Vagina (tissue), 2 donors: ENCODE measurements around the gene CDH13. TPM values are rescaled to one million over a fixed set of nuclear protein-coding genes. Genes with fewer than 3 reads are reported as not detected.
A peak's percentile ranks its signal among the peaks of the same experiment; 100 is the strongest.

Experiments
- DNase-seq, 2 donors: peaks; one replicate each; pipeline ENCODE4 v3.0.0-alpha.2; 2017; ENCODE audit errors: extremely low spot score in 2 of 2
- H3K27ac ChIP-seq: fragments of 200-600 bp; sonication (generic); one replicate; pipeline ENCODE4 v1.5.1; 2019
- H3K27me3 ChIP-seq: fragments of 200-600 bp; sonication (generic); one replicate; pipeline ENCODE4 v1.5.1; 2019
- H3K36me3 ChIP-seq, 2 donors: fragments of 200-600 bp; sonication (generic); one replicate each; pipeline ENCODE4 v1.5.1; 2017 to 2019
- H3K4me1 ChIP-seq: fragments of 200-600 bp; sonication (generic); one replicate; pipeline ENCODE4 v1.5.1; 2019
- H3K4me3 ChIP-seq, 2 donors: fragments of 200-600 bp; sonication (generic); 1 replicate in 1 of 2; 2 replicates in 1 of 2; pipeline ENCODE4 v1.5.1; 2016 to 2019
- H3K9me3 ChIP-seq: fragments of 200-600 bp; sonication (generic); one replicate; pipeline ENCODE4 v1.5.1; 2019
- CTCF ChIP-seq, 3 experiments: fragments of 450-650 bp in 2 of 3; fragments of 200-600 bp in 1 of 3; sonication (generic) in 1 of 3; IDR thresholded peaks; one replicate each; pipeline ENCODE4 v1.5.1; 2017 to 2019; ENCODE audit warnings: antibody characterized with exemption in 3 of 3, mild to moderate bottlenecking in 2 of 3, moderate library complexity in 2 of 3
- POLR2A ChIP-seq, 2 donors: fragments of 450-650 bp; IDR thresholded peaks; one replicate each; pipeline ENCODE4 v1.6.1; 2017; ENCODE audit warnings: antibody characterized with exemption in 2 of 2, mild to moderate bottlenecking in 2 of 2, moderate library complexity in 2 of 2
- POLR2AphosphoS5 ChIP-seq, 2 donors: sonication (generic); formaldehyde crosslinking; IDR thresholded peaks; one replicate each; pipeline ENCODE4 v1.9.0; 2017; ENCODE audit warnings: antibody characterized with exemption in 2 of 2, mild to moderate bottlenecking in 2 of 2, low read depth in 1 of 2; ENCODE audit not compliant: insufficient read depth in 1 of 2
- intact Hi-C: fragments of 100-400 bp; cut with DNase I; formaldehyde crosslinking; loops from one replicate; pipeline ENCODE4 v1.15.1; 2023
- total RNA-seq: library from RNA; depleted of rRNA; stranded (reverse); fragments of >200 nt; gene quantifications from one replicate; pipeline ENCODE4 v1.2.3, GENCODE V29; 2016

CDH13 gene
- total RNA-seq, 1 donor from 2014 or later, result 123 TPM

GRCh38 chr16:82631701-82632685, 5.2 kb downstream of the CDH13 start:
- no peaks in the 10 kb centered on the region for H3K27me3 ChIP-seq
- H3K36me3 ChIP-seq, result no peaks in the 10 kb centered on the region
- H3K4me1 ChIP-seq, result peaks cover 75% of the 10 kb centered on the region
- TF ChIP-seq POLR2A (IDR thresholded peaks at IDR 0.05) (no peak), POLR2AphosphoS5 (IDR thresholded peaks at IDR 0.05; ENCODE audit: insufficient read depth in 1 of 2, low read depth in 1 of 2) (no peak), CTCF (IDR thresholded peaks at IDR 0.05) (no peak)
- DNase-seq, result no peak
- intact Hi-C loops, result no loop called here
- H3K4me3 ChIP-seq, result no peak overlapping the region
- no peaks in the 10 kb centered on the region for H3K9me3 ChIP-seq
- H3K27ac ChIP-seq, result peak overlapping the region; percentile 32

- H3K4me3 ChIP-seq, result no peak overlapping the region
- H3K4me1 ChIP-seq, result peaks cover 70% of the 10 kb centered on the region
- H3K27ac ChIP-seq, result peak overlapping the region; percentile 3
- no peak for DNase-seq
- intact Hi-C loops, result no loop called here
- H3K27me3 ChIP-seq, result no peaks in the 10 kb centered on the region
- no peaks in the 10 kb centered on the region for H3K9me3 ChIP-seq
- TF ChIP-seq POLR2AphosphoS5 (IDR thresholded peaks at IDR 0.05; ENCODE audit: insufficient read depth in 1 of 2, low read depth in 1 of 2) (no peak), CTCF (IDR thresholded peaks at IDR 0.05) (no peak), POLR2A (IDR thresholded peaks at IDR 0.05) (no peak)
- H3K36me3 ChIP-seq, result no peaks in the 10 kb centered on the region
These were observed 7.3 kb downstream of the CDH13 start for GRCh38 chr16:82633964-82634600.

GRCh38 chr16:82634955-82635610, 8.3 kb downstream of the CDH13 start:
- no peaks in the 10 kb centered on the region for H3K9me3 ChIP-seq
- H3K4me3 ChIP-seq, result no peak overlapping the region
- intact Hi-C loops, result loop anchor here (1.0 kb wide), 1 partner anchor 13 kb away; no protein-coding TSS in a partner anchor
- H3K27me3 ChIP-seq, result no peaks in the 10 kb centered on the region
- DNase-seq, result no peak
- peak overlapping the region; percentile 3 for H3K27ac ChIP-seq
- H3K36me3 ChIP-seq, result no peaks in the 10 kb centered on the region
- TF ChIP-seq POLR2A (IDR thresholded peaks at IDR 0.05) (no peak), CTCF (IDR thresholded peaks at IDR 0.05) (no peak), POLR2AphosphoS5 (IDR thresholded peaks at IDR 0.05; ENCODE audit: insufficient read depth in 1 of 2, low read depth in 1 of 2) (no peak)
- H3K4me1 ChIP-seq, result peaks cover 60% of the 10 kb centered on the region

- Histone ChIP-seq H3K9me3 (no peaks in the 10 kb centered on the region), H3K27me3 (no peaks in the 10 kb centered on the region), H3K36me3 (no peaks in the 10 kb centered on the region), H3K4me3 (no peak overlapping the region), H3K27ac (no peak overlapping the region), H3K4me1 (peaks cover 46% of the 10 kb centered on the region)
- intact Hi-C loops, result no loop called here
- no peak for DNase-seq
- TF ChIP-seq POLR2A (IDR thresholded peaks at IDR 0.05) (no peak), CTCF (IDR thresholded peaks at IDR 0.05) (no peak), POLR2AphosphoS5 (IDR thresholded peaks at IDR 0.05; ENCODE audit: insufficient read depth in 1 of 2, low read depth in 1 of 2) (no peak)
These were observed 9.7 kb downstream of the CDH13 start for GRCh38 chr16:82636485-82636884.
